K562 treated with DMSO at 1 percent for 12 hours (cell line): Measurements from ENCODE around the gene OR4M1. TPM values are rescaled to one million over a fixed set of nuclear protein-coding genes. Genes with fewer than 3 reads are reported as not detected.

ENCODE experiments used
- total RNA-seq: library from RNA; unstranded; fragments of 300-600 nt; gene quantifications from 2 replicates; pipeline ENCODE4 v1.2.3, GENCODE V29; 2022; ENCODE audit not compliant: insufficient read depth

The OR4M1 gene
- total RNA-seq = not detected in 2 replicates

GRCh38 chr14:19773204-19773603, at the start of gene OR4M1:
OR4M1 (plus strand) TSS chr14:19773504; CDS start chr14:19780323, 6,819 bp downstream.

GRCh38 chr14:19743256-19743655, 30.0 kb upstream of the OR4M1 start, which contains the start of gene OR4Q3:
OR4Q3 (plus strand) TSS chr14:19743571.

GRCh38 chr14:19803470-19803869, 30.2 kb downstream of the OR4M1 start, which contains the start of gene OR4N2:
OR4N2 (plus strand) TSS chr14:19803770; CDS start chr14:19827449, 23,679 bp downstream.

Other genes starting within 250 kb of the OR4M1 start
- not detected in 2 replicates for gene OR11H2, start 59.6 kb upstream of the OR4M1 start, total RNA-seq
- gene OR4Q3, start 29.9 kb upstream of the OR4M1 start, total RNA-seq = not detected in 2 replicates
- not detected in 2 replicates for gene OR4N2, start 30.3 kb downstream of the OR4M1 start, total RNA-seq
- gene OR4K2, start 101.6 kb downstream of the OR4M1 start, total RNA-seq = not detected in 2 replicates
- gene OR4K5, start 147.1 kb downstream of the OR4M1 start, total RNA-seq = not detected in 2 replicates
- not detected in 2 replicates for gene OR4K1, start 157.4 kb downstream of the OR4M1 start, total RNA-seq
- gene OR4K15, start 202.1 kb downstream of the OR4M1 start, total RNA-seq = not detected in 2 replicates
- gene OR4Q2, start 228.7 kb downstream of the OR4M1 start, total RNA-seq = not detected in 2 replicates
- not detected in 2 replicates for gene OR4K14, start 245.8 kb downstream of the OR4M1 start, total RNA-seq